ENCODE data around the gene METRN.

The METRN gene

DNA sequence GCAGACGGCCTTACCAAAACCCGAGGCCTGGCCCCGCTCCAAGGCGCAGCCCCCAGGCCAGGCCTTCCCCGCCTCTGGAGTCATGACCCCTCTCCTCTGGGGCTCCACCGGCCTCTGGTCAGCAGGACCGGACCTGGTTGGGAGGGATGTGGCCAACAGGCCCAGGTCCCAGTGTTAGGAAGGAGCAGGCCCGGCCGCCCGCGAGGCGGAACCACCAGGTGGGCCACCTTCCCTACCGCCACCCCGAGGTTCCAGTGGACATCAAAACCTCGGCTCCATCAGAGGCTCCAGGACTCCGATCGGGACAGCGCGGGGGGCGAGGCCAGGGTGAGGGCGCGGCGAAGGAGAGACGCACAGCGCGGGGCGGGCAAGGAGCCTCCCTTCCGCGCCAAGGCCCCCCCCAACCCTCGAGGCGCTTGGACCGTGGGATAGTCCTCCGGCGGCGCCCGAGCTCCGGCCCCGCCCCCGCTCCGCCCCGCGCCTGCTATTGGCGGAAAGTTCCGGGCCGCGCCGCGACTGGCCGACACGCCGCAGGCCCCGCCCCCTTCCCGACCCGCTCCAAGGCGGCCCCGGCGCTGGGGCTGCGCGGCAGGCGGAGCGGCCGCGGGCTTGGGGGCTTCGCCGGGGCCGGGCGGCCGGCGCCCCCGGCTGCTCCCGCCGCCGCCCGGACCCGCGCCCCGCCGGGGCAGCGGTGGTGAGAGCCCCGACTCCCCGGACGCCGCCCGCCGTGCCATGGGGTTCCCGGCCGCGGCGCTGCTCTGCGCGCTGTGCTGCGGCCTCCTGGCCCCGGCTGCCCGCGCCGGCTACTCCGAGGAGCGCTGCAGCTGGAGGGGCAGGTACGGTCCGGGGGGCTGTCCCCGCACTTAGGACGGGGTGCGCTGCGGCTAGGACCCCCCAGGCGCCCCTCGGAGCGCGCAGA lies at the start of gene METRN:
Gene METRN, plus strand, starts transcription at position 561 of the 919 bp plus-strand sequence. Its CDS starts 172 bp downstream, at position 733.
- peak; percentile 68 for DNase-seq

DNA sequence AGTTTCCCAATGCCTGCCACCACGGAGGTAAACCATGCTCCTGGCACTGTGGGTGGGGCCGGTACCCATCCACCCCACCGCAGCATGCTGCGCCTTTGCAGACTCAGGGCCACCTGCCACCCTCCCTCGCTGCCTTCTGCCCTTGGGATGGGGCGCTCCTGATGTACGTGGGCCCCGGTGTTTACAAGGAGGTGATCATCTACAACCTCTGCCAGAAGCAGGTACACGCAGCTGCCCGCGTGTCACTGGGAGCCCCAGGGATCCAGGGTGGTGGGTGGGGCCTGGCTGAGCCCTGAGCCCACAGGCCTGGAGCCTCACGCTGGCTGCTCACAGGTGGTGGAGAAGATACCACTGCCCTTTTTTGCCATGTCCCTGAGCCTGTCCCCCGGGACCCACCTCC lies 48.3 kb upstream of the METRN start:
- no peak for DNase-seq

DNA sequence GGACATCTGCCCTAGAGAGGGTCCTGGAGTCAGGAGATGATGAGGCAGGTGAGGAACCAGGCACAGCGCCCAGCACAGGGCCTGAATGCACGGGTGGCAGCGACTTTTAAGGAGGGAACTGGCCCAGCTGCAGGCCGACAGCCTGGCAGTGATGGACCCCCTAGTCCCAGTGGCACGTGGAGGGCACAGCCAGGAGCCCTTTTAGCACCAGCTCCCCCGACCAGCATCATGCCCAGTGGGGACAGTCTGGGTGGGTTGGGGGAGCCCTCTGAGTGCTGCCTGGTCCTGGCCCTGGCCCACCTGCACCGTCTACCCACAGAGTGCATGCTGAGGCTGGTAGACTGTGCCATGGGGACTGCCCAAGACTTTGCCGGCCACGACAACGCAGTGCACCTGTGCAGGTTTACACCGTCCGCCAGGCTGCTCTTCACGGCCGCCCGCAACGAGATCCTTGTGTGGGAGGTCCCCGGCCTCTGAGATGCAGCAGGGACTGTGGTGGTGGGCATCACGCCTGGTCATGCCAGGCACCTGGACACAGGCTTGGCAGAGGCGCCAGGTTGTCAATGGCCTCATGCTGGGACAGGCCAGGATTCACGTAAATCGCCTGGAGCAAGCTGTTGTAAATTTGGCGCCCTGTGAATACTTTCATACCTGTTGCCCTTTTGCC lies 47.7 kb upstream of the METRN start:
- DNase-seq, result no peak

GRCh38 chr16:667780-668518 lies 47.0 kb upstream of the METRN start, which contains the start of gene RHOT2:
TSS of gene RHOT2 (plus strand) at chr16:668132. CDS start at chr16:668200, 68 bp downstream.
- peak; percentile 96 for DNase-seq

GRCh38 chr16:668519-669171 lies 46.3 kb upstream of the METRN start:
- DNase-seq, result peak; percentile 11

DNA sequence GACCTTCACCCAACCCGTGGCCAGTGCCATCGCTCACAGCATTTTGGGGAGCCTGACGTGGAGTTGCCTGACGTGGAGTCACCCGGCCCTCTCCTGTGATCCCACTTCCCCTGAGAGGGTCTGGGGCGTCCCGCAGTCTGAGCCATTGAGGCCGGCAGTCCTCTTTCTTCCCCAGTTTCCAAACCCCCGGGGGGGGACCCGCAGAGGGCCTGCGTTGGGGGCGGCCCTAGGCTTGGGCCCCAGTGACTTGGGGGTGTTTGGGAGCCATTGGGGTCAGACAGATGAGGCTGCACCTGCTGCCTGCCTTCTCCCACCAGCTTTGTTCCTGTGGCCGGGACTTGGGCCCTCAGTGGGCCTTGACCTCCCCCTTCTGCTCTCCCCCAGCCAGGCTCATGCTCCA lies 45.3 kb upstream of the METRN start:
- no peak for DNase-seq

GRCh38 chr16:670485-671352 lies 44.2 kb upstream of the METRN start:
- DNase-seq, result no peak

GRCh38 chr16:671353-672131 lies 43.4 kb upstream of the METRN start:
- no peak for DNase-seq

DNA sequence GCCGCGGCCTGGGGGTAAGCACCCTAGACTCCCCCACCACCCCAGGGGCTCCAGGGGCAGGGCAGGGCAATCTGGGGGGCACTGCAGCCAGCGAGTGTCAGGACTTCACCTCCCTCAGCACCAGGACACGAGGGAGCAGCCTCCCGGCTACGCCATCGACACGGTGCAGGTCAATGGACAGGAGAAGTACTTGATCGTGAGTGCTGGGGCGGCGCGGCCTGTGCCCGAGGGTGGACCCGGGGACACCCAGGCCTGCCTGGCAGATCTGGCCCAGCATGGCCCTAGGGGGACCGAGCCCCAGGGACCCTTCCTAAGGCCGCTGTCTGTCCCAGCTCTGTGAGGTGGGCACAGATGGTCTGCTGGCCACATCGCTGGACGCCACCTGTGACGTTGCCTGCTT lies 42.5 kb upstream of the METRN start:
- DNase-seq, result no peak

DNA sequence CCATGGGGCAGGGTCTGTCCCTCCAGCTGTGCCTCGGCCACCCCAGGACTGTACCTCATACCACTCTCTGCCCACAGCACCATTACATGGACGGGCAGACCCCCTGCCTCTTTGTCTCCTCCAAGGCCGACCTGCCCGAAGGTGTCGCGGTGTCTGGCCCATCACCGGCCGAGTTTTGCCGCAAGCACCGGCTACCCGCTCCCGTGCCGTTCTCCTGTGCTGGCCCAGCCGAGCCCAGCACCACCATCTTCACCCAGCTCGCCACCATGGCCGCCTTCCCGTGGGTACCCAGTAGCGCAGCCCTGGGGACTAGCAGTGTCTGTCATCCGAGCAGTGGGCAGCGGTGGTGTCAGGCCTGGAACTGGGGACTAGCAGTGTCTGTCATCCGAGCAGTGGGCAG lies 42.1 kb upstream of the METRN start:
- no peak for DNase-seq

DNA sequence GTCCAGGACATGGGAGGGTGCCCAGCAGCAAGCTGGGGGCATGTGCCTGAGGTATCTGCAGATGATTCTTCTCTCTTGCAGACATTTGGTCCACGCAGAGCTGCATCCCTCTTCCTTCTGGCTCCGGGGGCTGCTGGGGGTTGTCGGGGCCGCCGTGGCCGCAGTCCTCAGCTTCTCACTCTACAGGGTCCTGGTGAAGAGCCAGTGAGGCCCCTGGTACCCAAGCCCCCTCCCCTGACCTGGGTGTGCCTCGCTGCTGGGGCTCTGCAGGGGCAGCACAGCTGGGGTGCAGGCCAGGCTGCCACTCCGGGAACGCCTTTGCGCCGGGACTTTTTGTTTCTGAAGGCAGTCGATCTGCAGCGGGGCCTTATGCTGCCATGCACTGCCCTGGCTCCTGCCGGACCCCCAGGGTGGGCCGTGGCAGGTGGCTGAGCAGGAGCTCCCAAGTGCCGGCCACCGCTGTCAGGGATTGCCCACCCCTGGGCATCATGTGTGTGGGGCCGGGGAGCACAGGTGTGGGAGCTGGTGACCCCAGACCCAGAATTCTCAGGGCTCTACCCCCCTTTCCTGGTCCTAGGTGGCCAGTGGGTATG lies 41.4 kb upstream of the METRN start:
- DNase-seq, result no peak

DNA sequence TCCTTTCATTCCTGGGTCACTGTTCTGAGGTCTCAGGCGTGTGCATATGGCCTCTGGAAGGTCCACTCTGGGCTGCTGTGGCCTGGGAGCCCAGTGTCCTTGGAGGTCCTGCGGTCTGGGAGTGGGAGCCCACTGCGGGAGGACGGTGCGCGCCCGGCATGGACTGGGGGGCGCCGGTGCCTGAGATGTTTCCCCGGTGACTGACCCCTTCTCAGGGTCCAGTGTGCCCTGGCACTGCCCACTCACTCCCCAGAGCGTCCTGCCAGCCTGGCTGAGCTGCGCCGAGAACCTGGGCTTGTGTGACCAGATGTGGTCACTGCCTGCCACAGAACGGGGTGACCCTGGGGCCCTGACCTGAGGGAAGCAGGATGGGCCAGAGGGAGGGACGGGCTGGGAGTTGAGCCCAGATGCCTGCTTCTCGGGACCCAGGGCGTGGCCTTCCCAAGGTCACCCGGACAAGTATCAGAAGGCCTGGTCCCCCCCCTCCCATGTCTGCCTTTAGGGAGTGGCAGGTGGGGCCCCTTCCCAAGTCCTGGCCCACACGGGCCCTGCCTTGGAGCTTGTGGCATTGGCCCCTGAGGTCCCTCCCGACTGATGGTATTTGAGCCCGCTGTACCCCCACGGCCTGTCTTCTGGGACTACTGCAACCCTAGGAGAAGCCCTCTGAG lies 40.6 kb upstream of the METRN start:
- no peak for DNase-seq

DNA sequence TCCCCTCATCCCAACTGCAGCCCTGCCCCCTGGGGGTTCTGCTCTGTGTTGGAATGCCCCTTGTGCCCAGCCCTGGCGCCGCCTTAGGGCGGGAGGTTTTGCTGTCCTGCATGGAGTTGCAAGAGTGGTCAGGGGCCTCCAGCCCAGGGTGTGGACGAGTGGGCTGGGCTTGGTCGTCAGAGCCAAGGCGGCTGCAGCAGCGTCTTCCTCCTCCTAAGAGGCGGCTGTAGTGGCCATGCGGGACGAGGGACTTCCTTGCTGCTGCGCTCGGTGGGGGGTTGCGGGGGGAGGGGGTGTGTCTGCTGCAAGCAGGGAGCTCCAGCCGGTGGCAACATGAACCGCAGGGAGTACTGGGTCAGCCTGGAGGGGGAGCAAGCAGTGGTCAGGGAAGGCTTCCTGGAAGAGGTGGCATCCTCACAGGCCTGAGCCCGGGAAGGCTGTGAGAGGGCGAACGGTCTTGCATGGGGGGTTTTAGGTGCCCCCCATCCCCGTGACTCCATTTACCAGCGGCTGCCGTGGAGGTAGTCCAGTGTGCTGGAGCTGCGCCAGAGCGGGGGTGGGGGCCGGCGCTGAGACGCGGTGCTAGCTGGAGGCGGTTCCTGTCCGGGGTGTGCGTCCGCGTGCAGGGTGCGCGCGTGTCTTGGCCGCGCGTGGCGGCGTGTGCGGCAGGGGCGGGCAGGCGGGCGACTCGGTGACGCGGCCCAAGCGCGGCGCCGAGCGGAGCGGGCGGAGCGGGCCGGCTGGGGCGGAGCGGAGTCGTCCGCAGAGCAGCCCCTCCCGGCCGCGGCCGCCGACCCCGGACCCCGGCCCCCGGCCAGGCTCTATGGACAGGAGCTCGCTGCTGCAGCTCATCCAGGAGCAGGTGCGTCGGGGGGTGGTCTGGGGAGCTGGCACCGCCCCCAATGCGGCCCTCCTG lies 39.7 kb upstream of the METRN start, which contains the start of gene RHBDL1:
Gene RHBDL1, plus strand, starts transcription at position 704 of the 916 bp plus-strand sequence. Its CDS starts 120 bp downstream, at position 824.
- no peak for DNase-seq

DNA sequence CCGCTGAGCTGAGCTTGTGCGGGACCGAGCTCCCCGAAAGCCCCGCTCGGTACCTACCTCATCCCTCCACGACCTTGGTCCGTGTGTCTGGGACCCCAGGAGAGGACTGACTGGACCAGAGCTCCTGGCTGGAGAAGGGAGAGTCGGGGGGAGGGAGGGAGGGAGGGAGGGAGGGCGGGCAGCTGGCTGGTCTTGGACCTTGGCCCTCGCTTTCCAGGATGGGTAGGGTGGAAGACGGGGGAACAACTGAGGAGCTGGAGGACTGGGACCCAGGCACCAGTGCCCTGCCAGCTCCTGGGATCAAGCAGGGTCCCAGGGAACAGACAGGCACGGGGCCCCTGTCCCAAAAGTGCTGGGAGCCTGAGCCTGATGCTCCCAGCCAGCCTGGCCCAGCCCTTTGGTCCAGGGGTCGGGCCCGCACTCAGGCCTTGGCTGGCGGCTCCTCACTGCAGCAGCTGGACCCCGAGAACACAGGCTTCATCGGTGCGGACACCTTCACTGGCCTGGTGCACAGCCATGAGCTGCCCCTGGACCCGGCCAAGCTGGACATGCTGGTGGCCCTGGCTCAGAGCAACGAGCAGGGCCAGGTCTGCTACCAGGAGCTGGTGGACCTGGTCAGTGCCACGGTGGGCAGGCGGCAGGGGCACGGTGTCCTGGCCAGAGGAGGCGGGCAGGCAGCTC lies 38.9 kb upstream of the METRN start:
- no peak for DNase-seq

DNA sequence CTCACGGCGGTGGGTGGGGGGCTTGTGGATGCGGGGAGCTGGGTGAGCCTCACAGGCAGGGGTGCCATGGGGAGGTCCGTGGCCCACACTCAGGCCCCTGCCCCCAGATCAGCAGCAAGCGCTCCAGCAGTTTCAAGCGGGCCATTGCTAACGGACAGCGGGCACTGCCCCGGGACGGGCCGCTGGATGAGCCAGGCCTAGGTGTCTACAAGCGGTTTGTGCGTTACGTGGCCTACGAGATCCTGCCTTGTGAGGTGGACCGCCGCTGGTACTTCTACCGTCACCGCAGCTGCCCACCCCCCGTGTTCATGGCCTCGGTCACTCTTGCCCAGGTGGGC lies 38.4 kb upstream of the METRN start:
- DNase-seq, result no peak

DNA sequence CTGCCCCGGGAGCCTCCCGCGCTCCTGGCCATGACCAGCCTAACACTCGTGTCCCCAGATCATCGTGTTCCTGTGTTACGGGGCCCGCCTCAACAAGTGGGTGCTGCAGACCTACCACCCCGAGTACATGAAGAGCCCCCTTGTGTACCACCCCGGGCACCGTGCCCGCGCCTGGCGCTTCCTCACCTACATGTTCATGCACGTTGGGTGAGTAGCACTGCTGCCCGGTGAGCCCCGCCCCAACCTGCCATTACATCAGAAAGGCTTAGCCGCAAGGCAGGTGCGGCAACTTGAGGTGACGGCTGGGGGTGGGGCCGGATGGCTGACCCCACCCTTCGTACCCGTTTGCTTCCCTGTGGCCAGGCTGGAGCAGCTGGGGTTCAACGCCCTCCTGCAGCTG lies 38.0 kb upstream of the METRN start:
- DNase-seq, result no peak

DNA sequence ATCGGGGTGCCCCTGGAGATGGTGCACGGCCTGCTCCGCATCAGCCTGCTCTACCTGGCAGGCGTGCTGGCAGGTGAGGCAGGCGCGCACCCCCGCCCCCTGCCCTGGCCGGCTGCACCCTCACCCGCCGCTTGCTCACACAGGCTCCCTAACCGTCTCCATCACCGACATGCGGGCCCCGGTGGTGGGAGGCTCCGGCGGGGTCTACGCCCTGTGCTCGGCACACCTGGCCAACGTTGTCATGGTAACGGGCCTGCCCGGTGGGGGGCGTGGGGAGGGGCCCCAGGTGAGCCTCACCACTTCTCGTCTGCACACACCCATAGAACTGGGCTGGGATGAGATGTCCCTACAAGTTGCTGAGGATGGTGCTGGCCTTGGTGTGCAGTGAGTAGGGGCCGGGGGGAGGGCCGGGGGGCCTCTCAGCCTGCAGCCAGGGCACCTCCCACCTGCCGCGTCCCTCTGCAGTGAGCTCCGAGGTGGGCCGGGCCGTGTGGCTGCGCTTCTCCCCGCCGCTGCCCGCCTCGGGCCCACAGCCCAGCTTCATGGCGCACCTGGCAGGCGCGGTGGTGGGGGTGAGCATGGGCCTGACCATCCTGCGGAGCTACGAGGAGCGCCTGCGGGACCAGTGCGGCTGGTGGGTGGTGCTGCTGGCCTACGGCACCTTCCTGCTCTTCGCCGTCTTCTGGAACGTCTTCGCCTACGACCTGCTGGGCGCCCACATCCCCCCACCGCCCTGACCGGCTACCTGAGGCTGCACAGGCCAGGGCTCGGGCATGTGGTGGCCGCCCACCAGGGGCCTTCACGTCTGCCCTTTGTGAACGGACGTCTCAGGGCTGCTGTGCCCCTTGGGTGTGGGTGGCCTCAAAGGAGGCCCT lies 37.4 kb upstream of the METRN start:
- DNase-seq, result no peak

Measured in OCI-M1 (cell line).